GM12865 (cell line): Measurements from ENCODE around the gene FBXL17.

Experiments used
- DNase-seq: peaks from one replicate; pipeline ENCODE4 v3.0.0; 2010; ENCODE audit warnings: low read depth
- H3K4me3 ChIP-seq: 2 replicates; pipeline ENCODE4 v1.5.1; 2011; ENCODE audit warnings: mild to moderate bottlenecking, low read depth, low read length, control low read depth
- CTCF ChIP-seq: IDR thresholded peaks from 2 replicates; pipeline ENCODE4 v1.5.1; 2011; ENCODE audit warnings: low read length, control low read depth, low read depth, inconsistent platforms; ENCODE audit not compliant: insufficient read depth; ENCODE audit errors: missing control alignments

FBXL17 gene

DNA sequence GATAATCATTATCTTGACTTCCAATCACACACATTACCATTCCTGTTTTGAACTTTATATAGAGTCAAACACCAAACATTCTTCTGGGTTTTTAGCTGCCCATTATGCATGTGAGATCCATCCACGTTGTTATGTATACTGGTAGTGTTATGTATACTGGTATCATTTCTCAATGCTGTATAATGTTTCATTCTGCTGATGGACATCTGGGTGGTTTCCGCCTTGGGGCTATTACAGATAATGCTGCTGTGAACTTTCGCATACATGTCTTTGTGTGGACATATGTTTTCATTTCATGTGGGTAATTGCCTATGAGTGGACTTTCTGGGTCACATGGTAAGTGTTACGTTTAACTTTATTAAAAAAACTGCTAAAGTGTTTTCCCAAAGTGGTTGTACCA, 493.4 kb downstream of the FBXL17 start:
- no peak for TF ChIP-seq CTCF
- DNase-seq, result no peak
- H3K4me3 ChIP-seq, result no peak overlapping the region

GRCh38 chr5:107887166-107887943, 494.5 kb downstream of the FBXL17 start:
- H3K4me3 ChIP-seq, result no peak overlapping the region
- no peak for TF ChIP-seq CTCF
- no peak for DNase-seq

DNA sequence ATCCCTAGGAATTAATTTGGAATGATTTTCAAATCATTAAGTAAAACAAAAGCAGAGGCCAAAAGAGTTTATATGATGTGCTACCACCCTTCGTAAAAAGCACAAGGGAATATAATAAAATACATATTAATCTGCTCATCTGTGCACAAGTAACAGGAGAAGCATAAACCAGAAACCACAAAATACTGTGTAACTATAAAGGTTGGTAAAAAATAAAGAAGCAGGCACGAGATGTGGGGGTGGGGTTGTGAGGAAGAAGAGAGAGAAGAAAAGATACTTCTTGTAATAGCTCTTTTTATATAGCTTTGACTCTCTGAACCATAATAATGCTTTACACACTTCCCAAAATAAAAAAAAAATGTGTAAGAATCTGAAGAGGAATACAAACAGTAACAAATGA, 496.3 kb downstream of the FBXL17 start:
- no peak for DNase-seq
- H3K4me3 ChIP-seq, result no peak overlapping the region

GRCh38 chr5:107884871-107885270, 497.0 kb downstream of the FBXL17 start:
- TF ChIP-seq CTCF, result no peak
- no peak for DNase-seq

More for the DNA sequence above, 496.3 kb downstream of the FBXL17 start:
- TF ChIP-seq CTCF, result no peak

GRCh38 chr5:107878661-107879060, 503.2 kb downstream of the FBXL17 start:
- DNase-seq, result no peak
- no peak for TF ChIP-seq CTCF
- H3K4me3 ChIP-seq, result no peak overlapping the region

More at GRCh38 chr5:107884871-107885270, 497.0 kb downstream of the FBXL17 start:
- H3K4me3 ChIP-seq, result no peak overlapping the region

- TF ChIP-seq CTCF, result no peak
- no peak for DNase-seq
Measured at GRCh38 chr5:107876906-107877305, 505.0 kb downstream of the FBXL17 start.

DNA sequence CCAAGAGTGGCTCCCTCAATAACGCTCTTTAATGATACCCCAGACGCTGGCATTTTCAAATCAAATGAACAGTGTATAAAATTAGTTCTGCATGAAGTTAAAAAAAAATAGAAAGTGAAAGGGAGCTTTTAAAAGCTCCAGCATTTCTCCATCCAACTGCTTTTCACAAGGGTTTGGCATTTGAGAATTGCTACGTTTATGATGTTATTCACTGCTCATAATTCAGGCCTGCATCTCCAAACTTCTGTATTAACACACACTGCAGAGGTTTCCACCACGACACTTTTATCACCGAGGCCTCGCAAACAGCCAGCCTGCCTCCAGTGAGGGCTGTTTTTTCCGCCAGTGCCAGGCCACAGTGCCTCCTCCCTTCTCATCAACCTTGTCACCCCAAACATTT, 505.6 kb downstream of the FBXL17 start:
- no peak for DNase-seq
- TF ChIP-seq CTCF, result no peak
- H3K4me3 ChIP-seq, result no peak overlapping the region

More at GRCh38 chr5:107876906-107877305, 505.0 kb downstream of the FBXL17 start:
- H3K4me3 ChIP-seq, result no peak overlapping the region
